Loucy (cell line): Measurements from ENCODE around the gene INAFM2.

ENCODE experiments used
- H2AFZ ChIP-seq: fragments of 200-600 bp; sonication (generic); 2 replicates; pipeline ENCODE4 v1.6.0; 2016; ENCODE audit warnings: antibody characterized with exemption, mild to moderate bottlenecking, low read length, moderate library complexity
- H3F3A ChIP-seq: fragments of 200-600 bp; 2 replicates; pipeline ENCODE4 v1.6.0; 2016; ENCODE audit warnings: antibody characterized with exemption, low read depth, mild to moderate bottlenecking
- H3K27me3 ChIP-seq: fragments of 200-600 bp; sonication (generic); 2 replicates; pipeline ENCODE4 v1.6.1; 2014; ENCODE audit warnings: low read length, mild to moderate bottlenecking; ENCODE audit not compliant: insufficient read depth, poor library complexity, severe bottlenecking
- H3K36me3 ChIP-seq: fragments of 200-600 bp; sonication (generic); 2 replicates; pipeline ENCODE4 v1.6.1; 2016; ENCODE audit warnings: low read length; ENCODE audit not compliant: insufficient read depth
- H3K4me1 ChIP-seq: fragments of 200-600 bp; sonication (generic); 2 replicates; pipeline ENCODE4 v1.5.1; 2014; ENCODE audit warnings: low read length, mild to moderate bottlenecking; ENCODE audit not compliant: insufficient read depth, poor library complexity, severe bottlenecking
- H3K4me2 ChIP-seq: fragments of 200-600 bp; sonication (generic); 2 replicates; pipeline ENCODE4 v1.6.0; 2014; ENCODE audit warnings: antibody characterized with exemption, low read length, low read depth, mild to moderate bottlenecking; ENCODE audit not compliant: poor library complexity, severe bottlenecking
- H3K4me3 ChIP-seq: fragments of 200-600 bp; sonication (generic); 2 replicates; pipeline ENCODE4 v1.5.1; 2014; ENCODE audit warnings: low read length, mild to moderate bottlenecking, mixed read lengths; ENCODE audit not compliant: poor library complexity, severe bottlenecking
- H3K79me2 ChIP-seq: fragments of 200-600 bp; sonication (generic); 2 replicates; pipeline ENCODE4 v1.6.1; 2014; ENCODE audit warnings: low read length; ENCODE audit not compliant: insufficient read depth
- H3K9ac ChIP-seq: fragments of 200-600 bp; sonication (generic); 2 replicates; pipeline ENCODE4 v1.6.0; 2014; ENCODE audit warnings: mild to moderate bottlenecking, low read depth, low read length, moderate library complexity; ENCODE audit not compliant: poor library complexity, severe bottlenecking
- H3K9me2 ChIP-seq: fragments of 200-600 bp; sonication (generic); replicated peaks from 2 replicates; pipeline ENCODE4 v1.6.1; 2016; ENCODE audit warnings: low read depth, low read length, mixed read lengths
- H3K9me3 ChIP-seq: fragments of 200-600 bp; sonication (generic); 2 replicates; pipeline ENCODE4 v1.6.1; 2014; ENCODE audit warnings: mild to moderate bottlenecking, antibody characterized with exemption, low read length, low read depth; ENCODE audit not compliant: insufficient read depth
- H4K20me1 ChIP-seq: fragments of 200-600 bp; sonication (generic); 2 replicates; pipeline ENCODE4 v1.6.0; 2014; ENCODE audit warnings: antibody characterized with exemption, low read length, mild to moderate bottlenecking; ENCODE audit not compliant: insufficient read depth, poor library complexity, severe bottlenecking
- CTCF ChIP-seq: fragments of 200-600 bp; sonication (generic); conservative IDR thresholded peaks from 2 replicates; pipeline ENCODE4 v1.5.1; 2014; ENCODE audit warnings: mild to moderate bottlenecking, antibody characterized with exemption, low read length
- EZH2phosphoT487 ChIP-seq: fragments of 200-600 bp; IDR thresholded peaks from 2 replicates; pipeline ENCODE4 v1.6.1; 2018; ENCODE audit warnings: antibody characterized with exemption, mild to moderate bottlenecking, moderate library complexity, borderline replicate concordance

The INAFM2 gene

DNA sequence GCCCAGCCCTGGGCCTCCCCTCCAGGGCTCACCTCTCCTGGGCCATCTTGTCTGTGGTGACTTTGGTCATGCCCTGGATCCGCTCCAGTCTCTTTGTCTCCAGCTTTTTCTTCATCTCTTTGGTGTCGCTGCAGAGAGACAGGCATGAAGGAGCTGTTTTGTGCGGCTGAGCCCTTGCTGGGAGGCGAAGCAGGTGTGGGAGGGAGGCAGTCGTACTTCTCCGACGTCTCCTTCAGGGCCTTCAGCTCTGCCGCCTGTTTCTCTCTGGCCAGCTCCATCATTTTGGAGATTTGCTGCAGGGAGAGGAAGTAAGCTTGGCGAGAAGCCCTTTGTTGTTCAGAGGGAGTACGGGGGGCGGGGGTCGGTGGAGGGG lies 33.0 kb upstream of the INAFM2 start:
- no peak overlapping the region for H2AFZ ChIP-seq
- H3K9ac ChIP-seq: no peak overlapping the region
- H3K4me1 ChIP-seq: peaks cover 4% of the 10 kb centered on the region
- H4K20me1 ChIP-seq: no peaks in the 10 kb centered on the region
- TF ChIP-seq CTCF (no peak), EZH2phosphoT487 (no peak)
- no peaks in the 10 kb centered on the region for H3K79me2 ChIP-seq
- no peaks in the 10 kb centered on the region for H3F3A ChIP-seq
- H3K9me2 ChIP-seq: no peaks in the 10 kb centered on the region
- no peaks in the 10 kb centered on the region for H3K9me3 ChIP-seq
- no peaks in the 10 kb centered on the region for H3K27me3 ChIP-seq
- no peak overlapping the region for H3K4me3 ChIP-seq
- no peaks in the 10 kb centered on the region; the same call in 1 of the 2 replicates for H3K36me3 ChIP-seq
- no peak overlapping the region for H3K4me2 ChIP-seq

DNA sequence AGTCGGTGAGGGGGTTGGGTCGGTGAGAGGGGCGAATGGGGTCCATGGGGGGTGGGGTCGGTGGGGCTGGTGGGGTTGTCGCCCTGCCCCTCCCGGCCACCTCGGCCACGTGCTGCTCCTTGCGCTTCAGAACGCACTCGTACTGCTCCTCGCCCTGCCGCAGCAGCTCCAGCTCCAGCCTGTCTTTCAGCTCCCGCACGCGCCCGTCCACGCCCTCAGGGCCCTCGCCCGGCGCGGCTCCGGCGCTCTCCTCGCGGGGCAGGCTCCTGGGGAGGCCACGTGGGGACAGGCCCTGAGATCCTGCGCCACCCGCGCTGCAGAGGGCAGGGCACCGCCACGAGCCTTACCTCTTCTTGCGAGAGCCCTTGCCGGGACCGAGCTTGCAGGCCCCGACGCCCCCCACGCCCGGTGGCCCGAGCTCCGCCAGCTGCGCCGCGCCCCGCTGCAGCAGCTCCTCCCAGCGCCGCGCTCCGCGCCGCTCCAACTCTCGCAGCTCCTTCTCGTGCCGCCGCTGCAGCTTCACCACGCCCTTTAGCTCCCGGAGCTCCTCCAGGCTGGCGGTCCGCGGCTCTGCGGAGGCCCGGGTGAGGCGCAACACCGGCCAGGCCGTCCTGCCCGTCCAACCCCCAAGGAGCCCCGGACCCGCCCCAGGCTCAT lies 32.4 kb upstream of the INAFM2 start:
- Histone ChIP-seq H3K4me1 (peaks cover 4% of the 10 kb centered on the region), H3F3A (no peaks in the 10 kb centered on the region), H3K4me2 (no peak overlapping the region), H3K4me3 (no peak overlapping the region), H3K27me3 (no peaks in the 10 kb centered on the region), H3K36me3 (no peaks in the 10 kb centered on the region; the same call in 1 of the 2 replicates), H3K9me3 (no peaks in the 10 kb centered on the region), H3K9me2 (no peaks in the 10 kb centered on the region), H2AFZ (no peak overlapping the region), H4K20me1 (no peaks in the 10 kb centered on the region), H3K9ac (no peak overlapping the region), H3K79me2 (no peaks in the 10 kb centered on the region)
- no peak for TF ChIP-seq CTCF
- no peak for TF ChIP-seq EZH2phosphoT487

GRCh38 chr15:40292246-40292645 lies 31.2 kb upstream of the INAFM2 start:
- H3F3A ChIP-seq: no peaks in the 10 kb centered on the region
- H3K9me2 ChIP-seq: no peaks in the 10 kb centered on the region
- H3K4me1 ChIP-seq: peaks cover 4% of the 10 kb centered on the region
- TF ChIP-seq EZH2phosphoT487: no peak
- no peak for TF ChIP-seq CTCF
- no peaks in the 10 kb centered on the region for H4K20me1 ChIP-seq
- H3K79me2 ChIP-seq: no peaks in the 10 kb centered on the region
- H3K36me3 ChIP-seq: no peaks in the 10 kb centered on the region; the same call in 1 of the 2 replicates
- H2AFZ ChIP-seq: no peak overlapping the region
- no peaks in the 10 kb centered on the region for H3K9me3 ChIP-seq
- H3K9ac ChIP-seq: no peak overlapping the region
- no peak overlapping the region for H3K4me3 ChIP-seq
- H3K4me2 ChIP-seq: no peak overlapping the region
- H3K27me3 ChIP-seq: no peaks in the 10 kb centered on the region
